GM18511 (cell line): ENCODE measurements around the gene PRSS56.

Experiments used
- ATAC-seq: cut with Tn5 transposase; IDR thresholded peaks from one replicate; pipeline ENCODE4 v1.9.1; 2021; ENCODE audit warnings: mild to moderate bottlenecking, moderate library complexity; ENCODE audit not compliant: unreplicated experiment

Gene PRSS56

DNA sequence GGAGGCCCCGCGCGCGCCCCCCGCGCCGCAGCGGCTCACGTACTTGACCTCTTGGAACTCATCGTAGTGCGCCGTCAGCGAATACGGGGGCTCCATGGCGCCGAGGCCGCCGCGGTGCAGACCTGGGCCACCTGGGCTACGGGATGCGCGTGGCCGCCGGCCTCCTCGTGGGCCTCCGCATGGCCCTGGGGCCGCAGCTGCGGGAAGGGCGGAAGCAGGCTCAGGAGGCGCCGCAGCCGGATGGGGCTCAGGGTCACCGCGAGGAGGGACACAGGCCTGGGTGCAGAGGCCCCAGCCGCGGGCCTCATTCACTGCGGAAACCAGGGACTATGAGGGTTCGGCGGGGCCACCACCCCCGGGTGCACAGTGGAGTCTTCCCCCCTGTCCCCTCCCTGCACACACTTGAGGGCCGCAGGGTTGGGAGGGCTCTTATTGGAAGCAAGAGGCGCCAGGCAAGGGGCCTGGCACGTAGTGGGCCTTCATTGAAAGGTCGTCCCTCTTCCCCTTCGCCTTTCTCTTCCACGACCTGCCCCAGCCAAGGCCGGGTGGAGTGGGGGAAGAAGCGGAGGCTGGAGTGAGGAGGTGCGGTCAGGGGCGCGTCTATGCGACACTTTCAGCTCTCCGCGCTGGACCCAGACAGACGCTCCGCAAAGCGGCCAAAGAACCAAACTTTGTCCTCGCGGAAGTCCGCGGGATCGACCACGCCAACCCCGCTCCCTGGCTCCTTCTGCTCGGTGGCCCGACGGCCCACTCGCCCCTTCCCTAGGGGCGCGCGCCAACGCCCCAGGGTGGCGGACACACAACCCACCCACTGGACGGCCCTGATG, 33.4 kb upstream of the PRSS56 start:
- no peak for ATAC-seq

DNA sequence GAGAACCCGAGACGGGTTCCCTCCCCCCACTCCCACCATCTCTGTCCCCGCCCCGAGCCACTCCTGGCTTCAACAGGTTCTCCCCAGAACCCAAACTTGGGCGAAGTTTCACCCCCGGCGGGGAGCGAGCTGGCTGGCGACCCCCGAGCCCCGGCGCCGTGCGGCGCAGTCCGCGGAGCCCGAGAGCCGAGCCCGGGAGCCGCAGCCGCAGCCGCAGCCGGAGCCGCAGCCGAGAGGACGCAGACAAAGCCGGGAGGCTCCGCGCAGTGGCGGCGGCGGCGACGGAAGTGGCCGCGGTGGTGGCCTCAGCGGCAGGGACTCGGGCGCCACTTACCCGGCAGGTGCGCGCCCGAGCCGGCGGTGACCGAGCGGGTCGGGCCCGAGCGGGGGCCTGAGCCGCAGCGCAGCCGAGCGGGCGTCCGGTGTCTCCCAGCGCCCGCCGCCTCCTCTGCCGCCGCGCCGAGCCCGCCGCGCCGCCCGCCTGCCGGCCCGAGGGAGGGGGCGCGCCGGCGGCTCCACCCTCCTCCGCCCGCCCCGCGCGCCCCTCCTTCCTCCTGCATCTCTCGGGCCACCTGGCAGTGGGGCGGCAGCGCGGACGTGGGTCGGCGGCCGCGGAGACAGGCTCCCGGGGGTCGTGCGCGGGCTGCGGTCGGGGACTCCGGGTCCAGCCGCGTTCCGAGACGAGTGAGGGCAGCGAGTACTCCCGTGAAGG, 32.6 kb upstream of the PRSS56 start, which contains the start of gene ECEL1:
Gene ECEL1, minus strand, starts transcription at position 450 of the 712 bp plus-strand sequence. CDS start 1,181 bp downstream, outside the sequence.
- no peak for ATAC-seq

DNA sequence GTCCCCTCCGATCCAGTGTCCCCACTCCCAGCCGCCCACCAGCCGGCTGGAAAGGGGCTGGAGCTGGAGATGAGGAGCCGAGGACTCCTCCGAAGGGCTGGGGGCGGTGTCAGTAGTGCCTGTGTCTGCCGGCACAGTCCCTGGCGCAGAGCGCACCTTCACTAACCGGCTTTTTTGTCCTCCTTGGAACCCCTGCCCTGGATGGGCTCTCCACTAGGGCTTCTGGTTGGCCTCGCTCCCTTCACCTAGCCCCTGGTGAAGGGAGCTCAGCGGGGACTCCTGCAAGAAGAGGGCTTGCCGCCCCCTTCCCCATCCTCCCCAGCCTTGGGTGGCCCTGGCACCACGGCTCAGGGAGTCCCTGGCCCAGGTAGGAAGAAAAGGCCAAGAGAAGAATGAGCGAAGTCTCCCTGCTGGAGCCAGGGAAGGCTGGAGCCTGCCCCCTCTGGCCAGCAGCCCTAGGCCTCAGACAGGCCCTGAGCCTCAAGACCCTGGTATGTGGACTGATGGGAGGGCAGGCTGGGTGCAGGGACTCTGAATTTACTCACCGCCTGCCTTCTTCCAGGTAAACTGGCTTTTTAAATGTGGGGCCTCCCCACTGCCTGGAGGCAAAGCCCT, 32.0 kb upstream of the PRSS56 start:
- ATAC-seq: no peak

- ATAC-seq: no peak
Measured at GRCh38 chr2:232488721-232489300, 31.4 kb upstream of the PRSS56 start.

DNA sequence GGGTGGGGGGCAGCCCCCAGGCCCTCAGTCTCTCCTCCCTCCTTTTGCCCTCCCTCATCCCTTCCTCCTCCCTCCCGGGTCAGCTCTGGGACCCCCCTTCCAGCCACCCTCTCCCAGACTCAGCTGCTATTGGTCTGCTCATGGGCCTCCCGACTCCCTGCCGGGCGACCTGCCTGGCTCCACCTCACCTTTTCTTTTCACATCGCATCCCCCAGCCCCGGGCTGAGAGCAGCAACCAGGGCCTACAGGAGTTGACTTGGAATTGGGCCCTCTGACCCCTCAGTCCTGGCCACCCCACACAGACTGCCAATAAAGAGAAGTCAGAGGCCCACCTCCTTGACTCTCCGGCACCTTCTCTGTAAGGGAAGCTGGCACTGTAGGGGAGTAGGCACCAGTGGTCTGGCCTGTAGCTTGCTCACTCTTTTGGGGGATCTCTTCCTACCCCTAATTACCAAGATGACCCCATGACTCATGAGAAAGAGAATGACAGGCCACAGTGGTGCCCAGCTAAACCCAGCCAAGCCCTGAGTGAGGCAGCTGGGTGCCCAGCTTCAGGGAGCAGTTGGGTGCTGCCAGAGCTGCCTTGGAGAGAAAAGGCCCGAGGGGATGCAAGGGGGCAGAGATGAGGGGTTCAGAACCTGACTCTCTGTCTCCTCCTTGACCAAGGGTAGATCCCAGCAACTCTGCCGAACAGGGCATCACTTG, 30.5 kb upstream of the PRSS56 start:
- no peak for ATAC-seq

DNA sequence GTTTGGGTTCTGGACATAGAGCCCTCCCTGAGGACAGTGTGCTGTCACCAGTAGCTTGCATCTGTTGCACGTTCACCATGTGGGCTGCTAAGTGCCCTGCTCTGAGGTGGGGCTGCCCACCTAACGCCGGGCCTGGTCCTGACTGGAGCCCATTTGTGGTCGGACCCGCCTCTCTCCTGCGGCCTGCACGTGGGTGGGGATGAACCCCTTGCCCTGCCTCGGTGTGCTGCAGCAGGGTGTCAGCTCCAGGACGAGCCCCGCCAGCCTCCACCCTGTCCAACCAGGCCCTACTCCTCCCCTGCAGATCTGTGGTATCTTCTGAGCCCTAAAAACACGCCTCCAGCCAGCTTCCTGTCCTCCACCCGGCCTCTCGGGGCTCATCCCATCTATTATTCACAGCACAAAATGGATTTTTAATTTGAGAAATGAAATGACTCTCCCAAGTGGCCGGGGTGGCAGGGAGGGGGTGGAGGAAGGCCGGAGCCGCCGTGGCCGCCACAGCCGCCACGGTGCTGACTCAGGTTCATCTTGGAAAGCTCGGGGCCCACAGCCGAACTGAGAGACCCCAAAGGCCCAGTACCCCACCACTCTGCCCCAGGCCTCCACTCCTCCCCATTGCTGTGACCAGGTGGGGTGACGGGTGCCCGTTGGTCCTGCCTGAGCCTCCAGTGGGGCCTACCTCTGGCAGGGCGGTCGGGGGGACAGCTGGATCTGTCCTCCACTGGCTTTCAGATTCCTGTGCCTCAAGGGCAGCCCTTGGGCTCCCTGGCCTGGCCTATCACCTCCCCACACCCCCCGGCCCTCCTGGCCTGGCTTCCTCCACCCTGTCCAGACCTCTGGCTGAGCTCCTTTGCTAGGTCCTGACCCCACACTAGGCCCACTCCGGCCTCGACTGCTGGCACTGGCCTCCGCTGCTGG, 29.7 kb upstream of the PRSS56 start:
- ATAC-seq: no peak

- no peak for ATAC-seq
Measured at GRCh38 chr2:232491139-232491780, 28.9 kb upstream of the PRSS56 start.

DNA sequence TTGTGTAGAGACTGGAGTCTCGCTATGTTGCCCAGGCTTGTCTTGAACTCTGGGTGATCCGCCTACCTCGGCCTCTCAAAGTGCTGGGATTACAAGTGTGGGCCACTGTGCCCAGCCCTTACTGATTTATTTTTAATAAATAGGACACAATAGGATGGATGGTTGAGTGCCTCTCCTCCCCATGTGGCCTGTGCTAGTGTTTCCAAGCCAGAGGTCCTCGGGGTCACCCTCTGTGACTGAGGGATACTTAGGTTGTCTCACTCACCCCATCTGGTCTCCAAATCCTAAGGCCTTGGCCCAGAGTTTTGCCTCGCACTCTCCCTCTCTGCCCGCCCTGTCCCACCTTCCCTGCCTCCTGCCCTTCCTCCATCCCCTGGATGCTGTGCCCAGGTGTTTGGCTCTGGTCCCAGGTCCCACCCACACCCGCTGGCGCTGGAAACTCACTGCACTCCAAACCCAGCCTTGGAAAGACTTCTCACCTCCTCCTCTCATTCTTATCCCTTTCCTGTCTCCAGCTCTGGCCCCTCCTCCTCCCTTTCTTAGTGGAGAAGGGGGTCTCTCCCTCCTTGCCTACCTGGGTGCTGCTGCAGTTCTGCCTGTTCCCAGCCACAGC, 27.8 kb upstream of the PRSS56 start:
- ATAC-seq: no peak

DNA sequence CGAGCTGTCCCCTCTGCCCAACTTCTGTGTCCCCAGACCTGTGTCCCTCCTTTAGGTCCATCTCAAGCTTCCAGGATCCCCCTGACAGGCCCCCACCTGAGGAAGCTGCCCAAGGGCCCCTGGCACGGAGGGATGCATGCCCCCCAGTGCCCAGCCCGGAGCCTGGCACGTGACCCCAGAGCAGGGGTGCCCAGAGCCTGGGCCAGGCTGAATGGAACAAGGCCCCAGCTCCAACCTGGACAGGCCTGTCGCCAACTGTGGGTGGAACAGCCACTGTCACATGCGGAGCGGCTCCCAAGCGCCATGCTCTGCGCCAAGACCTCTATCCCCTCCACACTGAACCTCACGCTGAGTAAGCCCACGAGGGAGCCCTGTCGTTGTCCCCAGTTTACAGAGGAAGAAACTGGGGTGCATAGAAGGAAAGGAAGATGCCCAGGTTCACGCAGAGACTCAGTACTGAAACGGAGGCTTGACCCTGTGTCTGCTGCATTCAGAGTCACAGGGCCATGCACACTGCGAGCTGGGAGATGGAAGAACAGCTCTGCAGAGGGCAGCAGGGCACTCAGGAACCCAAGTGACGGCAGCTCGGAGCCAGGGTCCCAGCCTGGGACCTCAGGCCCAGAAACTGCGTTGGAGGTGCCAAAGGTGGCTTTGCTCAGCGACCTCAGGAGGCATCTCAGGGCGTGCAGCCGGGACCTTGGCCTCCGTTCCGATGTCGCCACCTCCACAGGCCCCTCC, 27.1 kb upstream of the PRSS56 start:
- ATAC-seq: no peak

DNA sequence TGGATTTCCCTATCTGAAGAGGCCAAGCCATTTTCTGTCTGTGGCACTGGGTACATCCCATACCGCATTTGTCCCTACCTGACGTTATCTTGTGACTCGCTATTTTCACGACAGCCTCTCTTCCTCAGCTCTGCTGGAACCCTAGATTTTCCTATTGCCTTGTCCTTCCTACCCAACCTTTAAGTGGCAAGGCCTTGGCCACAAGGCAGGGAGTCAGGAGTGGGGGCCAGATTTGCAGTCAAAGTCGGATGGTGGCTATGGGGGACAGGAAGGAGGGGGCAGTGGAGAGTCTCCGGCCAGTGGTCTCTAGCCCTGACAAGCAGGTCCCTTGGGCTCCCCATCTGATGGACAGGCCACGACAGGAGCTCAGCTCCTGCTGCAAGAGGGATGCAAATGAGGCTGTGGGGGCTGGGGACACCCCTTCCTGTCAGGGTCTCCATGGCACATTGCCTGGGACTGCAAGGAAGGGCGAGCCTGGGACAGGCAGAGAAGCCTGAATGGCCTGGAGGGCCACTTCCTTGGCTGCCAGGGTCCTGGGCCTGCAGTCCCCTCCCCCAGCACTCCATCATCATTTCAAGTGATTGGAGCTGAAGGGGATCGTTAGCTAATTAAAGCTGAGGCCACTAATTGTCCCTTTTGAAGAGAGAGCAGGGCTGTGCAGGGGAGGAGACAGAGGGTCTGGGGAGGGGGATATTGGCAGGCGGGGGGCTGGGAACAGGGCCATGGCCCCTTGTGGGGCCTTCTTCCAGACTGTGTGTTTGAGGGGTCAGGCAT, 26.3 kb upstream of the PRSS56 start:
- ATAC-seq: no peak

DNA sequence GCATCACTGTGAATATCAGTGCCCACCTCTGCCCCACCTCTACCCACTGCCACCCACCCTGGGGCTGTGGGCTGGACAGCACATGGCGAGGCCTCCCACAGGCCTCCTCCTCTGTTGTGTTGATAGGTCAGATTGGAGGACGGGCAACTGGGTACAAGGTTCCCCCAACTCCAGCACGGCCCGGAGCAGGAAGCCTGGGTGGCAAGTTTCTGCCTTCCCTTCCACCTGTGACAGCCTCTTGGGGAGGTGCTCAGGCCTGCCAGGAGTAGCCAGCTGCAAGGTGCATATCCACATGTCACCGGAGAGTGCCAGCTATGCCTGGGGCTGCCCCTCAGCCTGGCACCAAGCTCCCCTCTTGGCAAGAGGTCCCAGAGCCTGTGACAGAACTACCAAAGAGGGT, 25.6 kb upstream of the PRSS56 start:
- ATAC-seq: no peak

- ATAC-seq: no peak
Measured at GRCh38 chr2:232495292-232495691, 24.9 kb upstream of the PRSS56 start.

GRCh38 chr2:232496501-232497270, 23.5 kb upstream of the PRSS56 start:
- no peak for ATAC-seq

DNA sequence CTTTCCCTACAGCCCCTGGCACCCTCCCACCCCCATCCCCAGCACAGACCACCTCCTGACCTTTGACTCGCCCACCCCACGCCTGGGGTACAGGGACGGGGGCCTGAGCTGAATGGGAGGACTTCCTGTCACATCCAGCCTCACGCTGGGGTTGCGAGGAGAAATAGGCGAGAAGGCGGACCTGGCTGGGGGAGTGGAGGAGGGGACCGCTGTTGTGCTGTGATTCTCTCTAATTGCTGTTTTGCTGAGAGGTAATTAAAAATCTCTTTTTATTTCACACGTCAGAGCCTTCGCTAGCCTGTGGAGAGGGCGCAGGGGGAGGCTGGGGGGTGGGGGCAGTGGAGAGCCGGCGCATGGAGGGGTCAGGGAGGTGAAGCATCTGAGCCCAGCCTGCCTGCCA, 22.8 kb upstream of the PRSS56 start:
- no peak for ATAC-seq

- ATAC-seq: no peak
Measured at GRCh38 chr2:232498452-232498851, 21.7 kb upstream of the PRSS56 start.

GRCh38 chr2:232501331-232501771, 18.8 kb upstream of the PRSS56 start:
- ATAC-seq: no peak
